ENCODE results near the gene GNL3. TPM values are rescaled to one million over a fixed set of nuclear protein-coding genes. Genes with fewer than 3 reads are reported as not detected.

The GNL3 gene
- total RNA-seq, 2 donors from 2014 or later, result 40.8 to 56.5 TPM

Other genes with a start within 250 kb of the GNL3 start
- 1 to 10 TPM; 5.1 to 5.5 TPM for gene SEMA3G, start 240.9 kb upstream of the GNL3 start, total RNA-seq
- gene TNNC1, start 232.0 kb upstream of the GNL3 start, total RNA-seq, result 1 to 10 TPM in 1 of 2 donors, under 1 TPM in 1; 0.64 to 4.6 TPM
- 10 to 100 TPM; 57.3 to 58.1 TPM for gene NISCH, start 230.4 kb upstream of the GNL3 start, total RNA-seq
- gene STAB1, start 190.7 kb upstream of the GNL3 start, total RNA-seq, result 100 to 1,000 TPM in 1 of 2 donors, 10 to 100 TPM in 1; 51.4 to 111 TPM
- gene NT5DC2, start 152.2 kb upstream of the GNL3 start, total RNA-seq, result 10 to 100 TPM; 14.1 to 15.6 TPM
- 10 to 100 TPM; 11.7 to 17.4 TPM for gene UQCC5, start 149.4 kb upstream of the GNL3 start, total RNA-seq
- 10 to 100 TPM; 53.0 to 57.0 TPM for gene PBRM1, start 119 bp upstream of the GNL3 start, total RNA-seq
- 10 to 100 TPM; 27.8 to 29.0 TPM for gene GLT8D1, start 19.8 kb downstream of the GNL3 start, total RNA-seq
- 100 to 1,000 TPM in 1 of 2 donors, 10 to 100 TPM in 1; 95.4 to 101 TPM for gene SPCS1, start 20.1 kb downstream of the GNL3 start, total RNA-seq
- gene NEK4, start 84.9 kb downstream of the GNL3 start, total RNA-seq, result 10 to 100 TPM; 20.9 to 25.1 TPM
- gene ITIH1, start 91.6 kb downstream of the GNL3 start, total RNA-seq, result not detected
- under 1 TPM; 0.34 to 0.46 TPM for gene ITIH3, start 108.8 kb downstream of the GNL3 start, total RNA-seq
- 1 to 10 TPM; 2.7 to 5.5 TPM for gene ITIH4, start 144.6 kb downstream of the GNL3 start, total RNA-seq
- gene MUSTN1, start 149.0 kb downstream of the GNL3 start, total RNA-seq, result 1 to 10 TPM in 1 of 2 donors, not detected in 1; 2.5 TPM
- 10 to 100 TPM; 10.0 to 13.6 TPM for gene STIMATE, start 211.5 kb downstream of the GNL3 start, total RNA-seq